B cell (primary cell): ENCODE measurements around the gene CENPP. TPM values are rescaled to one million over a fixed set of nuclear protein-coding genes. Genes with fewer than 3 reads are reported as not detected.

Source experiments
- ATAC-seq: fragments of 200-7000 bp; cut with Tn5 transposase; one replicate; pipeline ENCODE4 v1.10.0; 2021; ENCODE audit warnings: low read depth, mild to moderate bottlenecking, moderate number of reproducible peaks, moderate library complexity
- CTCF ChIA-PET: fragments of 350-600 bp; sonication (Branson Sonifier 250); formaldehyde crosslinking; loops from one replicate; lab custom pipeline; 2021; ENCODE audit warnings: antibody characterized with exemption, inconsistent platforms; lab: Charles Lee
- POLR2A ChIA-PET: fragments of 350-600 bp; sonication (Branson Sonifier 250); formaldehyde crosslinking; loops from one replicate; lab custom pipeline; 2021; ENCODE audit warnings: antibody characterized with exemption; lab: Charles Lee
- DNase-seq: peaks from one replicate; pipeline ENCODE4 v3.0.0; 2013
- H2AFZ ChIP-seq: 2 replicates; pipeline ENCODE4 v1.6.1; 2012; ENCODE audit warnings: mild to moderate bottlenecking, low read depth, low read length; ENCODE audit not compliant: insufficient read depth, poor library complexity, severe bottlenecking
- H3K27ac ChIP-seq, 2 donors: 1 replicate in 1 of 2; 2 replicates in 1 of 2; pipeline ENCODE4 v1.5.1; 2012 to 2013; ENCODE audit warnings: low read length in 2 of 2, mild to moderate bottlenecking in 2 of 2, moderate library complexity in 1 of 2
- H3K27me3 ChIP-seq, 4 experiments: fragments of 200-600 bp in 1 of 4; sonication (generic) in 1 of 4; replicated peaks in 1 of 4; 1 replicate in 2 of 4; 2 replicates in 2 of 4; pipeline versions ENCODE4 v1.6.1 to v1.7.0; 2013 to 2016; ENCODE audit warnings: low read length in 3 of 4, mild to moderate bottlenecking in 2 of 4, mixed read lengths in 1 of 4, moderate library complexity in 1 of 4; ENCODE audit not compliant: insufficient read depth in 4 of 4, control insufficient read depth in 3 of 4; ENCODE audit errors: control extremely low read depth in 1 of 4
- H3K36me3 ChIP-seq, 2 experiments: replicated peaks in 1 of 2; 1 replicate in 1 of 2; 2 replicates in 1 of 2; pipeline versions ENCODE4 v1.6.1 to v1.7.1; 2013; ENCODE audit warnings: low read length in 1 of 2; ENCODE audit not compliant: insufficient read depth in 2 of 2, control insufficient read depth in 1 of 2; ENCODE audit errors: control extremely low read depth in 1 of 2, extremely low read depth in 1 of 2
- H3K4me1 ChIP-seq, 2 donors: fragments of 200-600 bp in 1 of 2; sonication (generic) in 1 of 2; 1 replicate in 1 of 2; 2 replicates in 1 of 2; pipeline versions ENCODE4 v1.5.1 to v1.6.1; 2013 to 2017; ENCODE audit warnings: low read length in 2 of 2; ENCODE audit not compliant: control insufficient read depth in 2 of 2, insufficient read depth in 2 of 2
- H3K4me2 ChIP-seq: replicated peaks from 2 replicates; pipeline ENCODE3; 2012; ENCODE audit warnings: mild to moderate bottlenecking, low read depth, low read length; ENCODE audit not compliant: poor library complexity, severe bottlenecking
- H3K4me3 ChIP-seq, 5 experiments: fragments of 200-600 bp in 1 of 5; sonication (generic) in 1 of 5; 1 replicate in 3 of 5; 2 replicates in 2 of 5; pipeline versions ENCODE4 v1.5.1 to v1.7.0; 2011 to 2016; ENCODE audit warnings: low read length in 4 of 5, mild to moderate bottlenecking in 4 of 5, low read depth in 2 of 5, control low read depth in 1 of 5, moderate library complexity in 1 of 5; ENCODE audit not compliant: insufficient read depth in 1 of 5; ENCODE audit errors: control extremely low read depth in 1 of 5, extremely low read depth in 1 of 5
- H3K79me2 ChIP-seq: fragments of 200-600 bp; sonication (generic); one replicate; pipeline ENCODE4 v1.6.0; 2016; ENCODE audit warnings: low read length; ENCODE audit not compliant: control insufficient read depth, insufficient read depth
- H3K9ac ChIP-seq: fragments of 200-600 bp; sonication (generic); 2 replicates; pipeline ENCODE4 v1.6.1; 2017; ENCODE audit warnings: mild to moderate bottlenecking, low read length, moderate library complexity
- H3K9me3 ChIP-seq, 3 donors: one replicate each; pipeline versions ENCODE4 v1.6.1 to v1.7.1; 2013; ENCODE audit warnings: low read length in 2 of 3; ENCODE audit not compliant: control insufficient read depth in 2 of 3, insufficient read depth in 1 of 3; ENCODE audit errors: control extremely low read depth in 1 of 3
- H4K20me1 ChIP-seq: 2 replicates; pipeline ENCODE4 v1.6.0; 2012; ENCODE audit warnings: mild to moderate bottlenecking, low read length; ENCODE audit not compliant: insufficient read depth, control insufficient read depth, poor library complexity, severe bottlenecking
- H3K27ac Mint-ChIP-seq: one replicate; pipeline ENCODE4 v1.8.0; 2021; ENCODE audit warnings: mixed read lengths
- H3K27me3 Mint-ChIP-seq: one replicate; pipeline ENCODE4 v1.8.0; 2021; ENCODE audit warnings: mixed read lengths
- H3K4me1 Mint-ChIP-seq: one replicate; pipeline ENCODE4 v1.8.0; 2021; ENCODE audit warnings: mixed read lengths
- H3K4me3 Mint-ChIP-seq: one replicate; pipeline ENCODE4 v1.8.0; 2021; ENCODE audit warnings: mixed read lengths
- H3K9me3 Mint-ChIP-seq: one replicate; pipeline ENCODE4 v1.8.0; 2022; ENCODE audit warnings: mixed read lengths; ENCODE audit not compliant: insufficient read depth
- EZH2 ChIP-seq: IDR thresholded peaks from 2 replicates; pipeline ENCODE4 v1.6.1; 2012; ENCODE audit warnings: borderline replicate concordance, low read depth, mild to moderate bottlenecking, moderate library complexity, low read length; ENCODE audit not compliant: insufficient read depth, poor library complexity, severe bottlenecking
- WGBS: methylation state at CpG from one replicate; pipeline ENCODE4 v1.1.5; 2013; ENCODE audit warnings: missing lambda C conversion rate; ENCODE audit not compliant: insufficient coverage; 5-methylcytosine and 5-hydroxymethylcytosine counted together
- intact Hi-C: fragments of 100-400 bp; cut with micrococcal nuclease; formaldehyde crosslinking; loops from one replicate; pipeline ENCODE4 v1.10.0; 2022
- polyA plus RNA-seq: library from polyadenylated mRNA; depleted of rRNA; stranded (reverse); fragments of >200 nt; gene quantifications from 2 replicates; pipeline ENCODE4 v1.2.3, GENCODE V29; 2012
- total RNA-seq, 2 donors: library from RNA; stranded (reverse); fragments of 120-200 nt in 1 of 2; gene quantifications; 1 replicate in 1 of 2; 2 replicates in 1 of 2; pipeline versions ENCODE4 v1.2.3 to v1.2.4, GENCODE V29; 2013 to 2022
- TF ChIP-seq, protein P1 (sequence below): fragments of 200-600 bp; IDR thresholded peaks from one replicate; pipeline ENCODE4 v1.8.0; 2022; ENCODE audit warnings: antibody characterized with exemption, mild to moderate bottlenecking

The CENPP gene
- total and polyA plus RNA-seq, 2 donors (not counting 1 experiment from before 2014, with no cell fraction given), result 1.4 to 6.2 TPM

DNA sequence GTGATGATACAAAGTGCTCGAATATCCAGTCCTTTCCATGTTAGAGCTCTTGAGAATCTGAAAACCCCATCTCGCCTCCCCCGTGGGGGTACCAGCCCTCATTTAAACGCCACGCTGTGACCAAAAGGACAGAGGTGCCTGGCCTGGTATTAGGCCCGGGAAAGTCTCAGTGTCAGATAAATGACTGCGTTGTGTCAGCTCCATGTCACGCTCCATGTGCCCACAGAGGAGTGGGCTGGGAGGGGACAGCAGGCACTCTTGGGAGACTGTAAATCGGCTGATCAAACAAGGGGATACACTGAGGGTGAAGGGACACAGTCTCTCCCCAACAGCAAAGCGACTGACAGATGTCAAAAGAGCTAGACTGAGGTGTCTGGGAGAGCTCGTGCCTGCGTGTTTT, 275.7 kb downstream of the CENPP start:
- no peak for ATAC-seq
- Mint-ChIP-seq H3K4me3 (no peak overlapping the region), H3K27ac (no peak overlapping the region), H3K4me1 (no peaks in the 10 kb centered on the region), H3K9me3 (peaks cover 6% of the 10 kb centered on the region), H3K27me3 (no peaks in the 10 kb centered on the region)
- POLR2A ChIA-PET, result no interaction called here
- no peak for TF ChIP-seq EZH2
- TF ChIP-seq, protein P1, sequence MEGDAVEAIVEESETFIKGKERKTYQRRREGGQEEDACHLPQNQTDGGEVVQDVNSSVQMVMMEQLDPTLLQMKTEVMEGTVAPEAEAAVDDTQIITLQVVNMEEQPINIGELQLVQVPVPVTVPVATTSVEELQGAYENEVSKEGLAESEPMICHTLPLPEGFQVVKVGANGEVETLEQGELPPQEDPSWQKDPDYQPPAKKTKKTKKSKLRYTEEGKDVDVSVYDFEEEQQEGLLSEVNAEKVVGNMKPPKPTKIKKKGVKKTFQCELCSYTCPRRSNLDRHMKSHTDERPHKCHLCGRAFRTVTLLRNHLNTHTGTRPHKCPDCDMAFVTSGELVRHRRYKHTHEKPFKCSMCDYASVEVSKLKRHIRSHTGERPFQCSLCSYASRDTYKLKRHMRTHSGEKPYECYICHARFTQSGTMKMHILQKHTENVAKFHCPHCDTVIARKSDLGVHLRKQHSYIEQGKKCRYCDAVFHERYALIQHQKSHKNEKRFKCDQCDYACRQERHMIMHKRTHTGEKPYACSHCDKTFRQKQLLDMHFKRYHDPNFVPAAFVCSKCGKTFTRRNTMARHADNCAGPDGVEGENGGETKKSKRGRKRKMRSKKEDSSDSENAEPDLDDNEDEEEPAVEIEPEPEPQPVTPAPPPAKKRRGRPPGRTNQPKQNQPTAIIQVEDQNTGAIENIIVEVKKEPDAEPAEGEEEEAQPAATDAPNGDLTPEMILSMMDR, result no peak
- Histone ChIP-seq H2AFZ (no peak overlapping the region), H3K9ac (no peak overlapping the region), H3K4me3 (no peak overlapping the region), H4K20me1 (no peaks in the 10 kb centered on the region), H3K4me2 (no peak overlapping the region), H3K27ac (no peak overlapping the region), H3K36me3 (no peaks in the 10 kb centered on the region), H3K4me1 (no peaks in the 10 kb centered on the region), H3K27me3 (no peaks in the 10 kb centered on the region), H3K79me2 (no peaks in the 10 kb centered on the region), H3K9me3 (peaks cover 0 to 25% (median 3%) of the 10 kb centered on the region in 3 donors)
- intact Hi-C loops, result no loop called here
- no peak for DNase-seq
- CTCF ChIA-PET, result no interaction called here
- over 99% methylated on average over 10 of the region's 12 CpGs for WGBS

DNA sequence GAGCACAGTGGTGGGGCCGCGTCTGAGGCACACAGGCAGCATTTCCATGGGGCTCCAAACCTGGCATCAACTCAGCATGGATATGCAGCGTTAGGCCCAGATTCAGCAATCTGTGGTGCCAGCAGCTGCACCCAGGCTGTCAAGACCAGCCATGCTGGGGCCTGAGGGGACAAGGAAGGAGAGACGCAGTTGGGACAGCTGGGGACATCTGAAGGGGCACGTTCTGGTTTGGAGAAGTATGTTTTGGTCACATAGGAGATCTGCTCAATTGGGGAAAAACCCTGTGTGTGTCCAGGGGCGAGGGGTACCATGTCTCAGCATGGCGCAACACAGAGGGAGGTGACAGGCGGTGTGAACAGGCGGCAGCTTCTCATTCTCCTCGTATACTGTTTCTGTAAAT, 276.7 kb downstream of the CENPP start:
- no peaks in the 10 kb centered on the region for H3K27me3 Mint-ChIP-seq
- Histone ChIP-seq H3K27ac (no peak overlapping the region), H2AFZ (no peak overlapping the region), H3K27me3 (no peaks in the 10 kb centered on the region), H3K4me3 (no peak overlapping the region), H3K4me2 (no peak overlapping the region), H3K9me3 (peaks cover 0 to 25% (median 3%) of the 10 kb centered on the region in 3 donors), H3K9ac (no peak overlapping the region), H3K36me3 (no peaks in the 10 kb centered on the region), H4K20me1 (no peaks in the 10 kb centered on the region), H3K79me2 (no peaks in the 10 kb centered on the region), H3K4me1 (no peaks in the 10 kb centered on the region)
- no peak for TF ChIP-seq EZH2
- TF ChIP-seq, protein P1, result no peak
- ATAC-seq (no peak), DNase-seq (no peak)
- H3K4me3 Mint-ChIP-seq, result no peak overlapping the region
- ChIA-PET POLR2A (no interaction called here), CTCF (interaction anchor here (0.7 kb wide), 1 partner anchor 1828 kb away, joined by 3 read pairs; no protein-coding TSS in a partner anchor)
- no peaks in the 10 kb centered on the region for H3K4me1 Mint-ChIP-seq
- 97% methylated on average over 10 of the region's 10 CpGs for WGBS
- H3K27ac Mint-ChIP-seq, result no peak overlapping the region
- peaks cover 6% of the 10 kb centered on the region for H3K9me3 Mint-ChIP-seq
- intact Hi-C loops, result no loop called here
